Measurements from ENCODE around the gene CAMLG. TPM values are rescaled to one million over a fixed set of nuclear protein-coding genes. Genes with fewer than 3 reads are reported as not detected.

The CAMLG gene
- total RNA-seq, 1 experiment from 2014 or later, result 29.3 TPM

Other genes with a start within 250 kb of the CAMLG start
- 39.9 TPM for gene JADE2, start 212.9 kb upstream of the CAMLG start, total RNA-seq (2021; ENCODE audit: unreplicated experiment)
- gene SAR1B, start 105.7 kb upstream of the CAMLG start, total RNA-seq (2021; ENCODE audit: unreplicated experiment), result 40.7 TPM
- gene SEC24A, start 89.8 kb upstream of the CAMLG start, total RNA-seq (2021; ENCODE audit: unreplicated experiment), result 16.8 TPM
- gene DDX46, start 20.2 kb downstream of the CAMLG start, total RNA-seq (2021; ENCODE audit: unreplicated experiment), result 99.3 TPM
- gene C5orf24, start 107.4 kb downstream of the CAMLG start, total RNA-seq (2021; ENCODE audit: unreplicated experiment), result 46.9 TPM
- 17.8 TPM for gene TXNDC15, start 135.8 kb downstream of the CAMLG start, total RNA-seq (2021; ENCODE audit: unreplicated experiment)
- gene PCBD2, start 166.6 kb downstream of the CAMLG start, total RNA-seq (2021; ENCODE audit: unreplicated experiment), result 10.9 TPM
- gene CATSPER3, start 229.4 kb downstream of the CAMLG start, total RNA-seq (2021; ENCODE audit: unreplicated experiment), result 1.7 TPM

Measured in HCT116 (cell line).